Heart left ventricle (tissue), 13 donors: ENCODE data around the gene STX8.
"Not testable (repeated sequence)": the region's sequence is repeated elsewhere in the genome, so short reads cannot be mapped to it uniquely, and the experiment has no call there.

Source experiments
- CTCF ChIP-seq, 12 donors: fragments of 200-600 bp; sonication (generic) in 4 of 12; IDR thresholded peaks; one replicate each; pipeline versions ENCODE4 v1.5.0 to v1.8.0; 2018 to 2022; ENCODE audit warnings: antibody characterized with exemption in 12 of 12, mild to moderate bottlenecking in 5 of 12
- POLR2A ChIP-seq, 2 donors: fragments of 450-650 bp; IDR thresholded peaks; one replicate each; pipeline ENCODE4 v1.6.1; 2017; ENCODE audit warnings: antibody characterized with exemption in 2 of 2, mild to moderate bottlenecking in 2 of 2, moderate library complexity in 2 of 2
- donor health status: ischemic (EF 13 %, LVEDD 7.1; RV severe dilation, severe dysfunction).
- donor health status: DM: no; HTN: yes; CAD: no.
- donor health status: DM: no; HTN: no; CAD: no.
- donor health status: ischemic (EF 25% LVEDD 6.9; RV normal size, moderate dysfunction).
- donor health status: ischemic (EF 25% LVEDD 5.7; RV mildly dilated, moderate dysfunction).
- donor health status: ischemic (EF 35%, LVEDD 5.7; RV mildly dilated, moderate dysfunction).
- donor health status: nonischemic (EF 11% LVEDD 7.7; RV severe dilation, severe dysfunction).
- donor health status: DM: yes; HTN: yes; CAD: no.
- donor health status: PGD.
- donor health status: ischemic (EF 29% LVEDD 5.4; RV normal size, mild dysfunction).
- donor health status: nonischemic (EF 23%, LVEDD 6.1; RV moderate dilation, normal function).

DNA sequence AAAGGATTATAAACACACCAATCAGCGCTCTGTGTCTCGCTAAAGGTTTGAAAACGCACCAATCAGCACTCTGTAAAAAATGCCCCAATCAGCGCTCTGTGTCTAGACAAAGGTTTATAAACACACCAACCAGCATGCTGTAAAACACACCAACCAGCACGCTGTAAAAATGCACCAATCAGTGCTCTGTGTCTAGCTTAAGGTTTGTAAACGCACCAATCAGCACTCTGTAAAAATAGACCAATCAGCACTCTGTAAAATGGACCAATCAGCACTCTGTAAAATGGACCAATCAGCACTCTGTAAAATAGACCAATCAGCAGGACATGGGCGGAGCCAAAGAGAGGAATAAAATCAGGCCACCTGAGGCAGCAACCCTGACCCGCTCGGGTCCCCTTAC lies 199.4 kb downstream of the STX8 start:
- TF ChIP-seq POLR2A, CTCF (IDR thresholded peaks at IDR 0.05): not testable (repeated sequence)
